ENCODE results near the gene FPR2.

FPR2 gene

GRCh38 chr19:51807111-51807701, 46.2 kb downstream of the FPR2 start:
- H3K27me3 ChIP-seq (ENCODE audit: control insufficient read depth, insufficient read depth, low read length): no peaks in the 10 kb centered on the region
- H3K27ac ChIP-seq (ENCODE audit: low read depth, low read length): peak overlapping the region; percentile 95; the same call in 1 of the 2 replicates
- H3K9ac ChIP-seq (ENCODE audit: low read length): peak overlapping the region; percentile 56
- H3K4me3 ChIP-seq (ENCODE audit: low read depth, low read length): peak overlapping the region; percentile 17; the same call in 1 of the 2 replicates
- peaks cover 41% of the 10 kb centered on the region for H3K9me3 ChIP-seq (ENCODE audit: control insufficient read depth, insufficient read depth, low read depth, low read length)
- H3K36me3 ChIP-seq (ENCODE audit: control insufficient read depth, insufficient read depth, low read length): no peaks in the 10 kb centered on the region
- peaks cover 19% of the 10 kb centered on the region; the same call in 1 of the 2 replicates for H3K4me1 ChIP-seq (ENCODE audit: control insufficient read depth, insufficient read depth, low read length)

DNA sequence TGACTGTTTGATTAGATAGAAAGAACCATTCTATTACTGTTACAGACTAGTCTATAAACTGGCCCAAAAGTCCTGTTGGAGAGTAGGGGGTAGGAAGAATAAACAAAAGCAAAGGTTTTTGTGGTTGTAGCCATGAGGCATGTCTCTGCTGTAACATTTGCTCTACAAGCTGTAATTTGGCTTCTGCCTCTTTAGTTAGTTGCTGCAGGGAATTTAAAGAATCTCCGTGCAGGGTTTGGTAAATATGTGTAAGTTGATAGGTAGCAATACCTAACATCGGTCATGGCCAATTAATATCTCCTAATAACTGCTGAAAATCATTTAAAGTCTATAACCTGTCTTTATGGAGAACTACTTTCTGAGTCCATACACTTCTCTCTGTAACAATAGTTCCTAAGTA, 46.9 kb downstream of the FPR2 start:
- Histone ChIP-seq H3K9me3 (ENCODE audit: control insufficient read depth, insufficient read depth, low read depth, low read length) (peaks cover 45% of the 10 kb centered on the region), H3K9ac (ENCODE audit: low read length) (peak overlapping the region; percentile 66), H3K36me3 (ENCODE audit: control insufficient read depth, insufficient read depth, low read length) (no peaks in the 10 kb centered on the region), H3K27ac (ENCODE audit: low read depth, low read length) (peak overlapping the region; percentile 95; the same call in 1 of the 2 replicates), H3K4me1 (ENCODE audit: control insufficient read depth, insufficient read depth, low read length) (peaks cover 19% of the 10 kb centered on the region; the same call in 1 of the 2 replicates), H3K27me3 (ENCODE audit: control insufficient read depth, insufficient read depth, low read length) (no peaks in the 10 kb centered on the region), H3K4me3 (ENCODE audit: low read depth, low read length) (no peak overlapping the region)

DNA sequence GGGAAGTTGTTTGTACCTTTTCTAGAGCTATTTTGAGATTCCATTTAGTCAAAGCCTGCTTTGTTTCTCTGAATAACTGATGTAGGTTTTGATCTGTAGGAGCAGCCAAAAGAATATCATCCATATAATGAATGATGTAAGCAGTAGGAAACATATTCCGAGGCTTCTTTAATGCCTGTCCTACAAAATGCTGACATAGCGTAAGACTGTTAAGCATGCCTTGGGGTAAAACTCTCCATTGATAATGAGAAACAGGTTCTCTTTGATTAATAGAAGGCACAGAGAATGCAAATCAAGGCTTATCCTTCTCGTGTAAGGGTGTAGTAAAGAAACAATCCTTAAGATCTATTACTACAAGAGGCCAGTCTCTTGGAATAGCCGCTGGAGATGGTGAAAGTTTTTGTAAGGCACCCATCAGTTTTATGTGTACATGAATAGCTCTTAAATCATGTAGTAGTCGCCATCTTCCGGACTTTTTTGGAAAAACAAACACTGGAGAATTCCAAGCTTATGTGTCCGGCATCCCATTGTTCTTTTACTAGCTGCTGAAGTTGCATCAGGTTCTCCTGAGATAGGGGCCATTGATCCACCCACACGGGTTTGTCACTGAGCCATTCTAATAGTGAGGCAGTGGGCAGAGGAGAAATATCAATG, 47.5 kb downstream of the FPR2 start:
- Histone ChIP-seq H3K4me1 (ENCODE audit: control insufficient read depth, insufficient read depth, low read length) (peaks cover 19% of the 10 kb centered on the region; the same call in 1 of the 2 replicates), H3K4me3 (ENCODE audit: low read depth, low read length) (no peak overlapping the region), H3K9ac (ENCODE audit: low read length) (peak overlapping the region; percentile 66), H3K27me3 (ENCODE audit: control insufficient read depth, insufficient read depth, low read length) (no peaks in the 10 kb centered on the region), H3K27ac (ENCODE audit: low read depth, low read length) (peak overlapping the region; percentile 95; the same call in 1 of the 2 replicates), H3K36me3 (ENCODE audit: control insufficient read depth, insufficient read depth, low read length) (no peaks in the 10 kb centered on the region), H3K9me3 (ENCODE audit: control insufficient read depth, insufficient read depth, low read depth, low read length) (peaks cover 47% of the 10 kb centered on the region)

- H3K27me3 ChIP-seq (ENCODE audit: control insufficient read depth, insufficient read depth, low read length): no peaks in the 10 kb centered on the region
- peaks cover 47% of the 10 kb centered on the region for H3K9me3 ChIP-seq (ENCODE audit: control insufficient read depth, insufficient read depth, low read depth, low read length)
- H3K4me3 ChIP-seq (ENCODE audit: low read depth, low read length): no peak overlapping the region
- H3K27ac ChIP-seq (ENCODE audit: low read depth, low read length): peak overlapping the region; percentile 5; the same call in 1 of the 2 replicates
- H3K9ac ChIP-seq (ENCODE audit: low read length): peak overlapping the region; percentile 11
- H3K4me1 ChIP-seq (ENCODE audit: control insufficient read depth, insufficient read depth, low read length): peaks cover 19% of the 10 kb centered on the region; the same call in 1 of the 2 replicates
- no peaks in the 10 kb centered on the region for H3K36me3 ChIP-seq (ENCODE audit: control insufficient read depth, insufficient read depth, low read length)
Observed at GRCh38 chr19:51809787-51810186, 48.8 kb downstream of the FPR2 start.

DNA sequence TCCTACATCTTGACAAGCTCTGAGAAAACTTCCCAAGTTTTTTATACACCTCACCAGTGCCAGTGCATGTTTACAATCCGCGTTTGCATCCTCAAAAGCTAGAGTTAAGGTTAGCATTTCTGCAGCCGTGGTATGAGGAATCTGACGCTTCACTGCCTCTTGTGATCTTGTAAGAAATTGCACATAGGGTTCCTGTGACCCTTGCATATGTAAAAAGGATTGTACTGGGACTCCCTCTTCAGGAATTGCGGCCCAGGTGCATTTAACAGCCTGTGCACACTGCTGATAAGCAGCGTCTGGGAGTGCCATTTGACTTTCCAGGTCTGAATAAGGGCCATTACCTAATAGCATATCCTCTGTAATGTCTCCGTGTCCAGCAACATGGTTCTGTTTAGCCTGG, 49.2 kb downstream of the FPR2 start:
- Histone ChIP-seq H3K4me3 (ENCODE audit: low read depth, low read length) (no peak overlapping the region), H3K9me3 (ENCODE audit: control insufficient read depth, insufficient read depth, low read depth, low read length) (peaks cover 50% of the 10 kb centered on the region), H3K27me3 (ENCODE audit: control insufficient read depth, insufficient read depth, low read length) (no peaks in the 10 kb centered on the region), H3K36me3 (ENCODE audit: control insufficient read depth, insufficient read depth, low read length) (no peaks in the 10 kb centered on the region), H3K9ac (ENCODE audit: low read length) (no peak overlapping the region), H3K27ac (ENCODE audit: low read depth, low read length) (no peak overlapping the region), H3K4me1 (ENCODE audit: control insufficient read depth, insufficient read depth, low read length) (peaks cover 19% of the 10 kb centered on the region; the same call in 1 of the 2 replicates)

DNA sequence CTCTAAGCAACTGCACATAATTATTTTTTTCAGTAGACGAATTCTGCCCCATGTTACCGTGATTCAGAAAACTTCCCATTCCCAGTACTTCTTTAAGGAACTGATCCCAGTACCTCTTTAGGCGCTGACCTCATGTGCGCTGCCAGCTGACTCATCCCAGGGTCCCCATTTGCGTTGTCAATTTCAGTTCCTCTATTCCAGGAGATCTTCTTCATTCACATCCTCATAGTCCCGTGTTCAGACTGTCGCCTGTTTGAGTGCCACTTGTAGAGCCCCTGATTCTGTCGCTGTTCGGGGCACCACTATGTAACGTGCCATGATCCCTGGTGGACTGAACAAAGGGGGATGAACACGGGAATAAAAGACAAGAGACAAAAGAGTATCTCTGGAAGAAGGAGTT, 50.4 kb downstream of the FPR2 start:
- H3K27ac ChIP-seq (ENCODE audit: low read depth, low read length): no peak overlapping the region
- H3K27me3 ChIP-seq (ENCODE audit: control insufficient read depth, insufficient read depth, low read length): no peaks in the 10 kb centered on the region
- H3K4me3 ChIP-seq (ENCODE audit: low read depth, low read length): no peak overlapping the region

DNA sequence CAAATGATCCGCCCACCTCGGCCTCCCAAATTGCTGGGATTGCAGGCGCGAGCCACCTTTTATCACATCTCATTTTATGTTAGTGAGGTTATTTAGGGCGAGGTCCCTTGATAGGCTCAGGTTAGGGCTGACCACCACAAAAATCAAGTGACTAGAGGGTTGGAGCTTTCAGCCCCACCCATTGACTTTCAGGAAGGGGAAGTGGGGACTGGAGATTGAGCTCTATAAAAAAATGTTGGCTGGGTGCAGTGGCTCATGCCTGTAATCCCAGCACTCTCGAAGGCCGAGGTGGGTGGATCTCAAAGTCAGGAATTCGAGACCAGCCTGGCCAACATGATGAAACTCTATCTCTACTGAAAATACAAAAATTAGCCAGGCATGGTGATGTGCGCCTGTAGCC, 54.1 kb downstream of the FPR2 start:
- H3K27ac ChIP-seq (ENCODE audit: low read depth, low read length): no peak overlapping the region
- H3K27me3 ChIP-seq (ENCODE audit: control insufficient read depth, insufficient read depth, low read length): no peaks in the 10 kb centered on the region
- peaks cover 22% of the 10 kb centered on the region for H3K9me3 ChIP-seq (ENCODE audit: control insufficient read depth, insufficient read depth, low read depth, low read length)
- no peak overlapping the region for H3K9ac ChIP-seq (ENCODE audit: low read length)
- H3K4me3 ChIP-seq (ENCODE audit: low read depth, low read length): no peak overlapping the region
- no peaks in the 10 kb centered on the region; the same call in 1 of the 2 replicates for H3K4me1 ChIP-seq (ENCODE audit: control insufficient read depth, insufficient read depth, low read length)
- H3K36me3 ChIP-seq (ENCODE audit: control insufficient read depth, insufficient read depth, low read length): no peaks in the 10 kb centered on the region

More for the DNA sequence above, 50.4 kb downstream of the FPR2 start:
- Histone ChIP-seq H3K36me3 (ENCODE audit: control insufficient read depth, insufficient read depth, low read length) (no peaks in the 10 kb centered on the region), H3K9ac (ENCODE audit: low read length) (no peak overlapping the region), H3K4me1 (ENCODE audit: control insufficient read depth, insufficient read depth, low read length) (peaks cover 19% of the 10 kb centered on the region; the same call in 1 of the 2 replicates), H3K9me3 (ENCODE audit: control insufficient read depth, insufficient read depth, low read depth, low read length) (peaks cover 45% of the 10 kb centered on the region)

DNA sequence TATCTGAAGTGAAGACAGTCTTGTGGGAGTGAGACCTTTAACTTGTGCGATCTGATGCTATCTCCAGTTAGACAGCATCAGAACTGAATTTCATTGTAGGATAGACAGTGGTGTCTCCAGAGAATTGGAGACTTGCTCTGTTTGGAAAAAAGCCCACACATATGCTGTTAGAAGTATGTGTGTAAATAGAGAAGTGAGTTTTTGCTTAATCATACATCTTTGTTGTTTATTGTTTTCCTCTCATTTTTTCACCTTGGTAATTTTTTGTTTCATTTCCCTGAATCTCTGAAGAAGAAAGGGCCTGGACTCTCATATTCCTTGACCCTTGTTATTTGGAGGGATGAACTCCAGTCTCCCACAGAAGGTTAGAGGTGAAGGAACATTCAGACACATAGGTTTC, 55.7 kb downstream of the FPR2 start:
- Histone ChIP-seq H3K4me1 (ENCODE audit: control insufficient read depth, insufficient read depth, low read length) (no peaks in the 10 kb centered on the region), H3K4me3 (ENCODE audit: low read depth, low read length) (no peak overlapping the region), H3K27me3 (ENCODE audit: control insufficient read depth, insufficient read depth, low read length) (no peaks in the 10 kb centered on the region), H3K36me3 (ENCODE audit: control insufficient read depth, insufficient read depth, low read length) (no peaks in the 10 kb centered on the region), H3K9me3 (ENCODE audit: control insufficient read depth, insufficient read depth, low read depth, low read length) (peaks cover 14% of the 10 kb centered on the region), H3K9ac (ENCODE audit: low read length) (no peak overlapping the region), H3K27ac (ENCODE audit: low read depth, low read length) (no peak overlapping the region)

GRCh38 chr19:51820011-51820410, 59.0 kb downstream of the FPR2 start:
- Histone ChIP-seq H3K9me3 (ENCODE audit: control insufficient read depth, insufficient read depth, low read depth, low read length) (peaks cover 33% of the 10 kb centered on the region), H3K4me1 (ENCODE audit: control insufficient read depth, insufficient read depth, low read length) (no peaks in the 10 kb centered on the region), H3K27me3 (ENCODE audit: control insufficient read depth, insufficient read depth, low read length) (no peaks in the 10 kb centered on the region), H3K36me3 (ENCODE audit: control insufficient read depth, insufficient read depth, low read length) (no peaks in the 10 kb centered on the region), H3K9ac (ENCODE audit: low read length) (no peak overlapping the region), H3K27ac (ENCODE audit: low read depth, low read length) (no peak overlapping the region), H3K4me3 (ENCODE audit: low read depth, low read length) (no peak overlapping the region)

All from HUES6 (cell line).